ENCODE results near the gene RGS5. TPM values are rescaled to one million over a fixed set of nuclear protein-coding genes. Genes with fewer than 3 reads are reported as not detected.

RGS5 gene
- total RNA-seq, 1 experiment from 2014 or later = 4.6 TPM

- ChIA-PET POLR2A (no interaction called here), CTCF (no interaction called here), RAD21 (ENCODE audit: low non-redundant PET in 1 of 2, low total read pairs in 2 of 2, uncharacterized antibody in 2 of 2, unreplicated experiment in 2 of 2) (no interaction called here)
- intact Hi-C loops (cut with micrococcal nuclease) = no loop called here
- Histone ChIP-seq H3K9me3 (ENCODE audit: control insufficient read depth in 1 of 2, insufficient read depth in 1 of 2, low read depth in 1 of 2, low read length in 2 of 2) (no peaks in the 10 kb centered on the region), H2AFZ (ENCODE audit: low read depth, low read length, poor library complexity, severe bottlenecking) (no peak overlapping the region), H3K79me2 (ENCODE audit: insufficient read depth, low read length) (no peaks in the 10 kb centered on the region), H3K4me1 (ENCODE audit: control insufficient read depth in 1 of 2, insufficient read depth in 2 of 2, low read length in 2 of 2) (no peaks in the 10 kb centered on the region), H3K9me2 (ENCODE audit: insufficient read depth) (no peaks in the 10 kb centered on the region), H4K20me1 (ENCODE audit: insufficient read depth) (no peaks in the 10 kb centered on the region), H3K4me3 (replicated peaks in 1 of 2; ENCODE audit: low read depth in 1 of 2, low read length in 2 of 2) (no peak overlapping the region), H3K36me3 (ENCODE audit: control insufficient read depth in 1 of 2, insufficient read depth in 2 of 2, low read length in 2 of 2) (no peaks in the 10 kb centered on the region), H3K4me2 (ENCODE audit: low read length) (no peak overlapping the region), H3K9ac (ENCODE audit: low read length) (no peak overlapping the region), H3K27me3 (ENCODE audit: insufficient read depth, low read length) (no peaks in the 10 kb centered on the region), H3K27ac (ENCODE audit: low read depth, low read length) (no peak overlapping the region)
- DNase-seq (ENCODE audit: low read depth, low spot score) (no peak), ATAC-seq (no peak)
- no TSS peak for BruUV-seq (replicated peaks)
- TF ChIP-seq MAX (IDR thresholded peaks at IDR 0.05) (no peak), ZNF274 (IDR thresholded peaks at IDR 0.05; ENCODE audit: low read depth, low read length) (no peak), CEBPB (IDR thresholded peaks at IDR 0.05; ENCODE audit: low read depth) (no peak), JUND (IDR thresholded peaks at IDR 0.05) (no peak), EZH2phosphoT487 (IDR thresholded peaks at IDR 0.05; ENCODE audit: borderline replicate concordance) (no peak), EZH2 (IDR thresholded peaks at IDR 0.05) (no peak), SIN3A (IDR thresholded peaks at IDR 0.05; ENCODE audit: low read depth) (no peak), CBX3 (IDR thresholded peaks at IDR 0.05; ENCODE audit: low read depth) (no peak), POLR2A (IDR thresholded peaks at IDR 0.05; ENCODE audit: borderline replicate concordance, extremely low read depth, insufficient read depth, insufficient read length) (no peak), ELF1 (IDR thresholded peaks at IDR 0.05; ENCODE audit: borderline replicate concordance, low read depth) (no peak), TCF7L2 (IDR thresholded peaks at IDR 0.05; ENCODE audit: borderline replicate concordance, extremely low read depth, insufficient read depth, insufficient read length) (no peak), ATF3 (IDR thresholded peaks at IDR 0.05) (no peak), FOSL1 (IDR thresholded peaks at IDR 0.05; ENCODE audit: low read depth) (no peak), SP1 (IDR thresholded peaks at IDR 0.05; ENCODE audit: low read depth) (no peak), CTCF (IDR thresholded peaks at IDR 0.05 in 2 of 3, conservative IDR thresholded peaks at IDR 0.05 in 1 of 3; ENCODE audit: borderline replicate concordance in 1 of 3, insufficient read depth in 1 of 3, low read depth in 2 of 3, low read length in 2 of 3) (no peak), REST (IDR thresholded peaks at IDR 0.05; ENCODE audit: low read depth) (no peak), POLR2AphosphoS5 (IDR thresholded peaks at IDR 0.05; ENCODE audit: low read depth, low read length) (no peak), ZBTB33 (IDR thresholded peaks at IDR 0.05; ENCODE audit: extremely low read depth, insufficient replicate concordance, low read length) (no peak)
Observed at GRCh38 chr1:163141556-163141955, 61.2 kb downstream of the RGS5 start.

Data from HCT116 (cell line).